HepG2 (cell line): ENCODE data around the gene ERMP1.

ENCODE experiments used
- ATAD3A ChIP-seq: sonication (generic); formaldehyde crosslinking; IDR thresholded peaks from 2 replicates; pipeline ENCODE4 v1.4.0; 2020; ENCODE audit warnings: missing genetic modification reagents
- POLR2AphosphoS5 ChIP-seq: IDR thresholded peaks from 2 replicates; pipeline ENCODE4 v1.6.1; 2012; ENCODE audit warnings: low read depth, low read length
- SIX1 ChIP-seq: sonication (generic); formaldehyde crosslinking; IDR thresholded peaks from 2 replicates; pipeline ENCODE4 v1.4.0; 2020; ENCODE audit warnings: missing genetic modification reagents, borderline replicate concordance
- SP1 ChIP-seq, 2 experiments: fragments of 450-650 bp in 1 of 2; sonication (generic) in 1 of 2; formaldehyde crosslinking in 1 of 2; IDR thresholded peaks; 2 replicates each; pipeline versions ENCODE4 v1.4.0 to v1.6.1; 2016 to 2020; ENCODE audit warnings: missing genetic modification reagents in 1 of 2
- SRSF9 ChIP-seq: fragments of 200-400 bp; formaldehyde crosslinking; IDR thresholded peaks from 2 replicates; pipeline ENCODE4 v1.6.1; 2018; ENCODE audit warnings: borderline replicate concordance, mild to moderate bottlenecking, low read depth, low read length; ENCODE audit not compliant: insufficient read depth, poor library complexity, severe bottlenecking
- TOE1 ChIP-seq: sonication (generic); formaldehyde crosslinking; IDR thresholded peaks from 2 replicates; pipeline ENCODE4 v1.4.0; 2020; ENCODE audit warnings: mild to moderate bottlenecking, missing genetic modification reagents
- YY1 ChIP-seq: IDR thresholded peaks from 2 replicates; pipeline ENCODE4 v1.6.1; 2011; ENCODE audit warnings: low read length, low read depth, moderate library complexity, mild to moderate bottlenecking; ENCODE audit not compliant: insufficient read depth, insufficient replicate concordance
- TF ChIP-seq, protein P1 (sequence below), 2 experiments: IDR thresholded peaks; 2 replicates each; pipeline ENCODE4 v1.6.1; 2011 to 2012; ENCODE audit warnings: low read length in 2 of 2, borderline replicate concordance in 1 of 2, low read depth in 1 of 2, mild to moderate bottlenecking in 1 of 2, moderate library complexity in 1 of 2
- TF ChIP-seq, protein P2 (sequence below): sonication (generic); formaldehyde crosslinking; IDR thresholded peaks from 2 replicates; pipeline ENCODE4 v1.5.0; 2020; ENCODE audit warnings: mild to moderate bottlenecking, missing genetic modification reagents, moderate library complexity

GRCh38 chr9:5870691-5871090 lies 37.8 kb upstream of the ERMP1 start:
- no peak for TF ChIP-seq ATAD3A
- TF ChIP-seq TOE1: no peak
- no peak for TF ChIP-seq POLR2AphosphoS5
- TF ChIP-seq, protein P1, sequence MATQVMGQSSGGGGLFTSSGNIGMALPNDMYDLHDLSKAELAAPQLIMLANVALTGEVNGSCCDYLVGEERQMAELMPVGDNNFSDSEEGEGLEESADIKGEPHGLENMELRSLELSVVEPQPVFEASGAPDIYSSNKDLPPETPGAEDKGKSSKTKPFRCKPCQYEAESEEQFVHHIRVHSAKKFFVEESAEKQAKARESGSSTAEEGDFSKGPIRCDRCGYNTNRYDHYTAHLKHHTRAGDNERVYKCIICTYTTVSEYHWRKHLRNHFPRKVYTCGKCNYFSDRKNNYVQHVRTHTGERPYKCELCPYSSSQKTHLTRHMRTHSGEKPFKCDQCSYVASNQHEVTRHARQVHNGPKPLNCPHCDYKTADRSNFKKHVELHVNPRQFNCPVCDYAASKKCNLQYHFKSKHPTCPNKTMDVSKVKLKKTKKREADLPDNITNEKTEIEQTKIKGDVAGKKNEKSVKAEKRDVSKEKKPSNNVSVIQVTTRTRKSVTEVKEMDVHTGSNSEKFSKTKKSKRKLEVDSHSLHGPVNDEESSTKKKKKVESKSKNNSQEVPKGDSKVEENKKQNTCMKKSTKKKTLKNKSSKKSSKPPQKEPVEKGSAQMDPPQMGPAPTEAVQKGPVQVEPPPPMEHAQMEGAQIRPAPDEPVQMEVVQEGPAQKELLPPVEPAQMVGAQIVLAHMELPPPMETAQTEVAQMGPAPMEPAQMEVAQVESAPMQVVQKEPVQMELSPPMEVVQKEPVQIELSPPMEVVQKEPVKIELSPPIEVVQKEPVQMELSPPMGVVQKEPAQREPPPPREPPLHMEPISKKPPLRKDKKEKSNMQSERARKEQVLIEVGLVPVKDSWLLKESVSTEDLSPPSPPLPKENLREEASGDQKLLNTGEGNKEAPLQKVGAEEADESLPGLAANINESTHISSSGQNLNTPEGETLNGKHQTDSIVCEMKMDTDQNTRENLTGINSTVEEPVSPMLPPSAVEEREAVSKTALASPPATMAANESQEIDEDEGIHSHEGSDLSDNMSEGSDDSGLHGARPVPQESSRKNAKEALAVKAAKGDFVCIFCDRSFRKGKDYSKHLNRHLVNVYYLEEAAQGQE (IDR thresholded peaks at IDR 0.05; ENCODE audit: borderline replicate concordance in 1 of 2, low read depth in 1 of 2, low read length in 2 of 2): no peak
- no peak for TF ChIP-seq SRSF9
- TF ChIP-seq YY1: no peak
- TF ChIP-seq, protein P2, sequence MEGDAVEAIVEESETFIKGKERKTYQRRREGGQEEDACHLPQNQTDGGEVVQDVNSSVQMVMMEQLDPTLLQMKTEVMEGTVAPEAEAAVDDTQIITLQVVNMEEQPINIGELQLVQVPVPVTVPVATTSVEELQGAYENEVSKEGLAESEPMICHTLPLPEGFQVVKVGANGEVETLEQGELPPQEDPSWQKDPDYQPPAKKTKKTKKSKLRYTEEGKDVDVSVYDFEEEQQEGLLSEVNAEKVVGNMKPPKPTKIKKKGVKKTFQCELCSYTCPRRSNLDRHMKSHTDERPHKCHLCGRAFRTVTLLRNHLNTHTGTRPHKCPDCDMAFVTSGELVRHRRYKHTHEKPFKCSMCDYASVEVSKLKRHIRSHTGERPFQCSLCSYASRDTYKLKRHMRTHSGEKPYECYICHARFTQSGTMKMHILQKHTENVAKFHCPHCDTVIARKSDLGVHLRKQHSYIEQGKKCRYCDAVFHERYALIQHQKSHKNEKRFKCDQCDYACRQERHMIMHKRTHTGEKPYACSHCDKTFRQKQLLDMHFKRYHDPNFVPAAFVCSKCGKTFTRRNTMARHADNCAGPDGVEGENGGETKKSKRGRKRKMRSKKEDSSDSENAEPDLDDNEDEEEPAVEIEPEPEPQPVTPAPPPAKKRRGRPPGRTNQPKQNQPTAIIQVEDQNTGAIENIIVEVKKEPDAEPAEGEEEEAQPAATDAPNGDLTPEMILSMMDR (CRISPR knock-in tag): no peak
- TF ChIP-seq SP1 (IDR thresholded peaks at IDR 0.05): no peak
- TF ChIP-seq SP1 (CRISPR knock-in tag; IDR thresholded peaks at IDR 0.05): no peak
- TF ChIP-seq SIX1 (CRISPR knock-in tag): no peak
